ENCODE measurements around the gene GALC. TPM values are rescaled to one million over a fixed set of nuclear protein-coding genes. Genes with fewer than 3 reads are reported as not detected.

Gene GALC
- total RNA-seq, 1 donor from 2014 or later: 30.1 TPM

- DNase-seq (ENCODE audit: extremely low read depth, low read depth, low spot score): no peak
Observed at GRCh38 chr14:87894920-87895319, 98.1 kb downstream of the GALC start.

GRCh38 chr14:87892763-87893162, 100.2 kb downstream of the GALC start:
- DNase-seq (ENCODE audit: extremely low read depth, low read depth, low spot score): no peak

- DNase-seq (ENCODE audit: extremely low read depth, low read depth, low spot score): no peak
Observed at GRCh38 chr14:87888136-87888999, 104.6 kb downstream of the GALC start.

GRCh38 chr14:87883750-87884149, 109.2 kb downstream of the GALC start:
- no peak for DNase-seq (ENCODE audit: extremely low read depth, low read depth, low spot score)

Other genes with a start within 250 kb of the GALC start
- gene GPR65, start 12.0 kb upstream of the GALC start, total RNA-seq: not detected in 2 replicates